NCI-H524 treated with DMSO at 0.1 percent for 48 hours (cell line): ENCODE results near the gene RPS8.
A peak's percentile ranks its signal among the peaks of the same experiment; 100 is the strongest.
"Not testable (repeated sequence)": the region's sequence is repeated elsewhere in the genome, so short reads cannot be mapped to it uniquely, and the experiment has no call there.

Experiments used
- DNase-seq: peaks from one replicate; lab custom pipeline; 2025; lab: John Stamatoyannopoulos, UW

RPS8 gene

GRCh38 chr1:44775078-44775929 is at the start of gene RPS8:
RPS8 (plus strand) TSS chr1:44775540; CDS start chr1:44775597, 57 bp downstream.
- peak; percentile 69 for DNase-seq

- peak; percentile 88 for DNase-seq
Measured at GRCh38 chr1:44730741-44731512, 44.4 kb upstream of the RPS8 start, which contains the start of gene RNU5D-1. RNU5D-1 (minus strand) TSS chr1:44731170.

DNA sequence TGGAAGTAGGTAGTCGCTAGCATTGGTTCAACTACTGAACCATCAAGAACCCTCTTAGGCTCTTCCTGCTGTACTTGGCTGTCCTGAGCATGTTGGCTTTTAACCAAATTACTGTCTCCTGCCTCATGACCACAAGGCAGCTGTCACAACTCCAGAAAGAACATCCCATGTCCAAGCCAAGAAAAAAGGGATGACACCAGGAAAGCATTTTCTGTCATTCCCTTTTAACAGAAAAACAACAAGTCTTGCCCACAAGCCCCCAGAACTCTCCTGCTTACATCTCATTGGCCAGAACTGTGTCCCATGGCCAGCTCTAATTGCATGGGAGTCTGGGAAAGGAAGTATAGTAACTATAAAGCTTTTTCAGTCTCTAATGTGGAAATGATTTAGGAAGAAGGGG is 42.0 kb upstream of the RPS8 start:
- no peak for DNase-seq

- no peak for DNase-seq
Measured at GRCh38 chr1:44733784-44734183, 41.6 kb upstream of the RPS8 start.

- no peak for DNase-seq
Measured at GRCh38 chr1:44735992-44736391, 39.3 kb upstream of the RPS8 start.

- DNase-seq = not testable (repeated sequence)
Measured at GRCh38 chr1:44738953-44739306, 36.4 kb upstream of the RPS8 start.

DNA sequence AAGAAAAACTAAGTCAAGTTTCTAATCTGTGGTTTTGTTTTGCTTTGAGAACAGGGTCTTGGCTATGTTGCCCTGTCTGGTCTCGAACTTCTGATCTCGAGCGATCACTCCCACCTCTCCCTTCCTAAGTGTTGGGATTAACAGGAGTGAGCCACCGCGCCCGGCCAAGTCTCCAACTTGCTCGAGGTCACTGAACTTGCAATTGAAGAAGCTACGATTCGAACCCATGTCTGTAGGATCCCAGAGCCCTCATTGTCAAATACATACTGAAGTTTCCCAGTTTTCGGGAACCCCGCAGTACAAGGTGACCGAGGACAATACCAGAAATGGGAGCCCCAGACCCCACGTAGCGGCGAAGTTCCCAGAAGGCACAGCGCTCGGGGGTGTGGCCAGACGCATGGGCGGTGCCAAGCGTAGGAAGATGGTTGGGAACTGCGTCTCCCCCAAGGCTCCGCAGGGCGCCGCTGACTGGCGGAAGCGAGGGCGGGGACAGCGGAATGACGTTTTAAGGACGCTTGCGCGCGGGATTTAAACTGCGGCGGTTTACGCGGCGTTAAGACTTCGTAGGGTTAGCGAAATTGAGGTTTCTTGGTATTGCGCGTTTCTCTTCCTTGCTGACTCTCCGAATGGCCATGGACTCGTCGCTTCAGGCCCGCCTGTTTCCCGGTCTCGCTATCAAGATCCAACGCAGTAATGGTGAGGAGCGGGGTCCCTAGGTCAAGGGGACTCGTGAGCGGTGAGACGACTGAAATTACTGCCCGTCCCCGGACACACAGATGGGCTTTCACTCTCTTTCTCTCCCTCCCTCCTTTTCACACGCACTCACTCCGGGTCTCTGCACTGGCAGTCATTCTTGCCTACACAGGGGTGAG is 35.8 kb upstream of the RPS8 start, which contains the start of gene KIF2C:
Gene KIF2C, plus strand, starts transcription at position 531 of the 872 bp plus-strand sequence. Its CDS starts 96 bp downstream, at position 627.
- DNase-seq = peak; percentile 89

GRCh38 chr1:44740179-44740617 is 35.1 kb upstream of the RPS8 start:
- no peak for DNase-seq

DNA sequence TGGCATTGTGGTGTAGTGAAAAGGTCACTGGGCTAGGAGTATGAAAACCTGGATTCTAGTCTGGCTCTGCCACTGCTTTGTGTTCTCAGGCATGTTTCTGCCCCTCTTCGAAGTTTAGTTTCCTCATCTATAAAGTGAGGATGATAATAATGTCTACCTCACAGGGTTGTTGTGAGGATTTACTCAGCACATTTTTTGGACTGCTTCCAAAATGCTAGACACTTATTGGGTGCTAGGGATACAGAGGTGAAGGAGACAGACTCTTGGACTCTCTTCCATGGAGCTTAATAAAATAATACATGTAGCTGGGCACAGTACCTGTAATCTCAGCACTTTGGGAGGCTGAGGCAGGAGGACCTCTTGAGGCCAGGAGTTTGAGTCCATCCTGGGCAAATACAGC is 32.1 kb upstream of the RPS8 start:
- no peak for DNase-seq

DNA sequence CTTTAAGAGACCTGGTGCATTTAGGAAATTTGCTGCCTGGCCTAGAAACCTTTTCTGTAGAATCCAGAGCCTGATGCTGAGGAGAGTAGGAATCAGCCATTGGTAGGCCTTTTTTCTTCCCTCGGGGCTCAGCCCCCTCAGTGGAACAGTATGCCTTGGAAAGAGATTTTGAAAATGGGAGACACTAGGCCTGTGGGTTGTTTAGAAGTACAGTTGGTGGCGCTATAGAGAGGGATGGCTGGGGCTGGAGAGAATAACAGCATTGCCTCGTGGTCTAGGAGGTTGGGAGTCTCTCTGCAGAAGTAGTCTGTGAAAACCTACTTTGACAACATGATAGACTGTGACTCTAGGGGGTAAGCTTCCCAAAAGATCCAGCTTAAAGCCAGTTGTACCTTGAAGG is 27.5 kb upstream of the RPS8 start:
- DNase-seq = no peak

GRCh38 chr1:44757420-44757819 is 17.9 kb upstream of the RPS8 start:
- DNase-seq = no peak

DNA sequence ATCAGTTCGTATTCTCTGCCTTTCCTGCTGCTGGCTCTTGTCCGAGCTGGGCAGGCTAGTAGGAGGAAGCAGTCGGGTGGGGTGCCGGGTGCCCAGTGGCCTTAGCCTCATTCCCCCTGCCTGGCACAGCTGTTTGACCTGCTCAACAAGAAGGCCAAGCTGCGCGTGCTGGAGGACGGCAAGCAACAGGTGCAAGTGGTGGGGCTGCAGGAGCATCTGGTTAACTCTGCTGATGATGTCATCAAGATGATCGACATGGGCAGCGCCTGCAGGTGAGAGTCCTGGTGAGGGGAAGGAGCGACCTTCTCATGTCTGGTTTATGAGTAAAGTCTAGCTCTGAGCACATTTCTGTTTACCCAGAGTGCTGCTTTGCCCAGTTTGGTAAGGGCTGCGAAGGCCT is 16.3 kb upstream of the RPS8 start:
- DNase-seq = no peak

- no peak for DNase-seq
Measured at GRCh38 chr1:44760876-44761275, 14.5 kb upstream of the RPS8 start.

DNA sequence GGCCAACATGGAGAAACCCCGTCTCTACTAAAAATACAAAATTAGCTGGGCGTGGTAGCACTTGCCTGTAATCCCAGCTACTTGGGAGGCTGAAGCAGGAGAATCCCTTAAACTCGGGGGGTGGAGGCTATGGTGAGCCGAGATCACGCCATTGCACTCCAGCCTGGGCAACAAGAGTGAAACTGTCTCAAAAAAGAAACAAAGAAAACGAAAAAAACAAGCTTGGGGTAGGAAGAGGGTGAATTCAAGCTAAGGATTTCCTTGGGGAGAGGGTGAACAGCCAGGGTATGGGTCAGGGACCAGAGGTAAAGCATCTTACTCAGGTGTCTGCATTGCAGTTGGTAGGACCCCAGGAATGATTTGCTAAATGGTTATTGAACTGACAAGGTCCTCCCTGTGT is 8.9 kb upstream of the RPS8 start:
- DNase-seq = not testable (repeated sequence)

- DNase-seq = no peak
Measured at GRCh38 chr1:44775930-44776729, 790 bp downstream of the RPS8 start.

GRCh38 chr1:44776730-44777068 is 1.4 kb downstream of the RPS8 start:
- no peak for DNase-seq

DNA sequence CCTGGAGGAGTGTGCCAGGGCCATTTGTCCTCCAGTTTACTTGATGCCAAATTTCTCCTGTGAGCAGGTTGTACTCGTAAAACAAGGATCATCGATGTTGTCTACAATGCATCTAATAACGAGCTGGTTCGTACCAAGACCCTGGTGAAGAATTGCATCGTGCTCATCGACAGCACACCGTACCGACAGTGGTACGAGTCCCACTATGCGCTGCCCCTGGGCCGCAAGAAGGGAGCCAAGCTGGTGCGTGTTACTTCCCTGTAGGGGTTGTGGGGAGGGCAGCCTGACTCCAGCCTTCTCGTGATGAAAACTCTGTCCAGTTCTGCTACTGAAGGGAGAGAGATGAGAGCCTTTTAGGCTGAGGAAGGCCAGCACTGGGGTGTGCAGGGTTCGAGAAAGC is 2.2 kb downstream of the RPS8 start:
- no peak for DNase-seq

DNA sequence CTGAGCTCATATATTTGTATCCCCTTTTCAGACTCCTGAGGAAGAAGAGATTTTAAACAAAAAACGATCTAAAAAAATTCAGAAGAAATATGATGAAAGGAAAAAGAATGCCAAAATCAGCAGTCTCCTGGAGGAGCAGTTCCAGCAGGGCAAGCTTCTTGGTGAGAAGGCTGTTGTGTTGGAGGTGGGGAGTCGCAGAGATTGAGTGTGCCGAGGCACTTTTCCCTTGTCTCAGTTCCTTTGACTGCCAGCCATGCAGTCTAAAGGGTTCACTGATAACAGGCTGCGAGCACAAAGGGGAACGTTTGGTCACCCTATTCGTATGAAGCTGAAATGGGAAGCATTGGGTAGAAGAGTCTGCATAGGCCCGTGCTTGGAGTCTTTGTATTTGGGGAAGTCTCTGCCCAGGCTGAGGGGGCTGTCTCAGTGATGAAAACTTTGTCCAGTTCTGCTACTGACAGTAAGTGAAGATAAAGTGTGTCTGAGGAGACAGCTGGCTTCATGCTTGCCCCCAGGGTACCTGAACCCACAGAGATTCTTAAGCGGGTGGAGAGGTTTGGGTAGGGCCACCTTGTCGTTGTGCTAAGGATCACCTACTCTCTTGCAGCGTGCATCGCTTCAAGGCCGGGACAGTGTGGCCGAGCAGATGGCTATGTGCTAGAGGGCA is 2.8 kb downstream of the RPS8 start:
- DNase-seq = no peak

DNA sequence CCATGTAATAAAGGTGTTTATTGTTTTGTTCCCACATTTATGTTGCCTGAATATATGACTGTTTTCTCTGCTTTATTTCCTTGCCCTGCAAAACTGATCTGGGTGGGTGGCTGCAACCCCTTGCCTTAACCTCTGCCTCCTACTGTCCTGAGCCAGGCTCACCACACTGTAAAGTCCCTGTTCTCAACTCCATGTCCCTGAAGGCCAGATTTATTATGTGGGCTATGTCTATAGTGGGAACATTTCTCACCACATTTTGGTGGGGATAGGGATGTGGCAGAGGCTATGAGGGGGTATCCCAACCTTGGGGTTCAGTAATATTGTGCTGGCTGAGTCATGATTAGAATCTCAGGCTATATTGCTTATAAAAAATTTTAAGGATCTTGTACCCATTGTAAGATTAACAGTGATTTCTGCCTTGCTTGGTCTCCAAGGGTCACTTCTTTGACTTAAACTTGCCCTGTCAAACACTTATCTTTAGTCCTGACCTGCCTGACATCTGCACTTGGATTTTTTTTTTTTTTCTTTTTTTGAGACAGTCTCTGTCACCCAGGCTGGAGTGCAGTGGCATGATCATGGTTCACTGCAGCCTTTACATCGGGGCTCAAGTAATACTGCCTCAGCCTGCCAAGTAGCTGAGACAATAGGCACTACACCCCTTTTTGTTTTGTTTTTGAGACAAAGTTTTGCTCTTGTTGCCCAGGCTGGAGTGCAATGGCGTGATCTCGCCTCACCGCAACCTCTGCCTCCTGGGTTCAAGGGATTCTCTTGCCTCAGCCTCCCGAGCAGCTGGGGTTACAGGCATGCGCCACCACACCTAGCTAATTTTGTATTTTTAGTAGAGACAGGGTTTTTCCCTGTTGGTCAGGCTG is 3.6 kb downstream of the RPS8 start:
- DNase-seq = no peak
